Peyer's patch (tissue), 4 donors: ENCODE results near the gene MAGI2. TPM values are rescaled to one million over a fixed set of nuclear protein-coding genes. Genes with fewer than 3 reads are reported as not detected.
"Not testable (repeated sequence)": the region's sequence is repeated elsewhere in the genome, so short reads cannot be mapped to it uniquely, and the experiment has no call there.

ENCODE experiments used
- DNase-seq, 3 donors: peaks; one replicate each; pipeline ENCODE4 v3.0.0-alpha.2; 2017 to 2019
- H3K27ac ChIP-seq, 4 donors: fragments of 200-600 bp; sonication (generic); one replicate each; pipeline ENCODE4 v1.5.1; 2016 to 2019
- H3K27me3 ChIP-seq, 2 donors: fragments of 200-600 bp; sonication (generic); one replicate each; pipeline ENCODE4 v1.5.1; 2019
- H3K36me3 ChIP-seq, 3 donors: fragments of 200-600 bp; sonication (generic); one replicate each; pipeline ENCODE4 v1.5.1; 2016 to 2019
- H3K4me1 ChIP-seq, 4 donors: fragments of 200-600 bp; sonication (generic); one replicate each; pipeline ENCODE4 v1.5.1; 2016 to 2019
- H3K4me3 ChIP-seq, 4 donors: fragments of 200-600 bp; sonication (generic); 1 replicate in 3 of 4; 2 replicates in 1 of 4; pipeline ENCODE4 v1.5.1; 2016 to 2019; ENCODE audit warnings: mild to moderate bottlenecking in 1 of 4
- H3K9me3 ChIP-seq, 4 donors: fragments of 200-600 bp; sonication (generic); one replicate each; pipeline ENCODE4 v1.5.1; 2016 to 2019; ENCODE audit warnings: mild to moderate bottlenecking in 1 of 4
- CTCF ChIP-seq, 6 experiments: fragments of 450-650 bp in 4 of 6; fragments of 200-600 bp in 2 of 6; sonication (generic) in 1 of 6; IDR thresholded peaks; one replicate each; pipeline ENCODE4 v1.5.1; 2017 to 2019; ENCODE audit warnings: antibody characterized with exemption in 6 of 6, mild to moderate bottlenecking in 3 of 6, moderate library complexity in 1 of 6
- POLR2A ChIP-seq, 2 donors: fragments of 450-650 bp; IDR thresholded peaks; one replicate each; pipeline ENCODE4 v1.5.1; 2017; ENCODE audit warnings: antibody characterized with exemption in 2 of 2, mild to moderate bottlenecking in 2 of 2, moderate library complexity in 2 of 2
- total RNA-seq, 4 donors: library from RNA; depleted of rRNA; stranded (reverse); fragments of >200 nt; gene quantifications; one replicate each; pipeline ENCODE4 v1.1.0, GENCODE V29; 2016

Gene MAGI2
- total RNA-seq, 4 donors from 2014 or later: 1.6 to 12.4 (median 2.8) TPM

- no peaks in the 10 kb centered on the region for H3K4me1 ChIP-seq
- H3K4me3 ChIP-seq: no peak overlapping the region
- no peaks in the 10 kb centered on the region for H3K36me3 ChIP-seq
- no peak for DNase-seq
- no peak overlapping the region for H3K27ac ChIP-seq
- TF ChIP-seq CTCF (IDR thresholded peaks at IDR 0.05) (no peak), POLR2A (IDR thresholded peaks at IDR 0.05) (no peak)
- no peaks in the 10 kb centered on the region for H3K27me3 ChIP-seq
- no peaks in the 10 kb centered on the region for H3K9me3 ChIP-seq
Measured at GRCh38 chr7:78002715-78003114, 1450.8 kb downstream of the MAGI2 start.

GRCh38 chr7:78002021-78002420, 1451.4 kb downstream of the MAGI2 start:
- Histone ChIP-seq H3K9me3 (no peaks in the 10 kb centered on the region), H3K4me3 (no peak overlapping the region), H3K4me1 (no peaks in the 10 kb centered on the region), H3K36me3 (no peaks in the 10 kb centered on the region), H3K27ac (no peak overlapping the region), H3K27me3 (no peaks in the 10 kb centered on the region)
- TF ChIP-seq POLR2A (IDR thresholded peaks at IDR 0.05): no peak
- TF ChIP-seq CTCF (IDR thresholded peaks at IDR 0.05): no peak
- DNase-seq: no peak

GRCh38 chr7:77999168-77999567, 1454.3 kb downstream of the MAGI2 start:
- H3K4me1 ChIP-seq, DNase-seq, H3K27me3 ChIP-seq, H3K36me3 ChIP-seq, H3K4me3 ChIP-seq, H3K9me3 ChIP-seq, H3K27ac ChIP-seq: not testable (repeated sequence)

- Histone ChIP-seq H3K27me3 (no peaks in the 10 kb centered on the region), H3K36me3 (no peaks in the 10 kb centered on the region), H3K4me1 (no peaks in the 10 kb centered on the region), H3K4me3 (no peak overlapping the region), H3K27ac (no peak overlapping the region), H3K9me3 (no peaks in the 10 kb centered on the region)
- TF ChIP-seq POLR2A (IDR thresholded peaks at IDR 0.05): no peak
- no peak for TF ChIP-seq CTCF (IDR thresholded peaks at IDR 0.05)
- DNase-seq: no peak
Measured at GRCh38 chr7:77995717-77996116, 1457.8 kb downstream of the MAGI2 start.

- DNase-seq: no peak
Measured at GRCh38 chr7:77993838-77994237, 1459.6 kb downstream of the MAGI2 start.

GRCh38 chr7:77991656-77992055, 1461.8 kb downstream of the MAGI2 start:
- Histone ChIP-seq H3K27me3 (no peaks in the 10 kb centered on the region), H3K27ac (no peak overlapping the region), H3K4me3 (no peak overlapping the region), H3K36me3 (no peaks in the 10 kb centered on the region), H3K9me3 (no peaks in the 10 kb centered on the region), H3K4me1 (no peaks in the 10 kb centered on the region)
- TF ChIP-seq POLR2A (IDR thresholded peaks at IDR 0.05) (no peak), CTCF (IDR thresholded peaks at IDR 0.05) (no peak)
- DNase-seq: no peak

More at GRCh38 chr7:77993838-77994237, 1459.6 kb downstream of the MAGI2 start:
- H3K27me3 ChIP-seq: no peaks in the 10 kb centered on the region
- no peaks in the 10 kb centered on the region for H3K4me1 ChIP-seq
- no peaks in the 10 kb centered on the region for H3K9me3 ChIP-seq
- TF ChIP-seq POLR2A (IDR thresholded peaks at IDR 0.05) (no peak), CTCF (IDR thresholded peaks at IDR 0.05) (no peak)
- no peak overlapping the region for H3K4me3 ChIP-seq
- H3K27ac ChIP-seq: no peak overlapping the region
- no peaks in the 10 kb centered on the region for H3K36me3 ChIP-seq
